Stimulated activated CD8-positive, alpha-beta memory T cell treated with anti-CD3 and anti-CD28 coated beads, Interleukin-2, amount 100 ng/mL, for 1 hour (primary cell): Measurements from ENCODE around the gene PMEPA1.

Source experiments
- DNase-seq, 2 donors: peaks; one replicate each; pipeline ENCODE4 v3.0.0-alpha.2; 2020; ENCODE audit warnings: low read depth in 2 of 2

Gene PMEPA1

DNA sequence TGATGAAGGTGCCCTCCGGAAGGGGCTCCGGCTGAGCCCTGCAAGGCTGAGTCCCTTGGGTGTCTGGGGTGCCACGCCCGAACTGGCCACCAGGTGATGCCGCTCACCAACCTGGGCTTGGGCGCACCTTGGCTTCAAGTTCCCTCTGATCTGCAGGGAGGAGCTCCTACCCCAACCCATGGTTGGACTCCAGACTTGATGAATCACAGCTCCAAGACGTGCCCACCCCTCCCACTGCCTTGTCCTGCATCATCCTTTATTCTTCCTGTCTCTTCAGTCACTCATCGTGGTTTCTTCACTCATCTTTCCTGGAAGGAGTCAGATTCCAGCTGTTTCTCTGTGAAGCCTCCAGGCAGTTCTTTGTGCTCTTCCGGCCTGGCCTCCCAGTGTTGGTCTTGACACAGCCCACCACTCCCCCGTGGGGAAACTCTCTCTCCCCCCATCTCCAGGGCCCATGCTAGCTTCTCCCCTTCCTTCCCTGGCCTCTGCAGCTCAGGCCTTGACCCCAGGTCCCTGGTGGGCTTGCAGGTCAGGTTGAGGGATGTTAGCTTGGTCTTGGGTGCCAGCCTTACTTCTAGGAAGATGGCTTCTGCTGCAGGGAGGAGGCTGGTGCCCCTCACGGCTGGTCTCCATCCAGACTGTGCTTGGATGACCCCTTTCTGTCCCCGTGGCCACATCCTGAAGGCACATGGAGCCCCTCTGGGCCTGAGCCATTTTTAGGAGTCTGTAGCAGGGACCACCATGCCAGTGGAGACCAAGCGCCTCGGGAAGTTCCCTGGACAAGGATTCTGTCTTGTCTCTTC is 87.0 kb downstream of the PMEPA1 start:
- peak in 1 of 2 donors; percentile 52 for DNase-seq

DNA sequence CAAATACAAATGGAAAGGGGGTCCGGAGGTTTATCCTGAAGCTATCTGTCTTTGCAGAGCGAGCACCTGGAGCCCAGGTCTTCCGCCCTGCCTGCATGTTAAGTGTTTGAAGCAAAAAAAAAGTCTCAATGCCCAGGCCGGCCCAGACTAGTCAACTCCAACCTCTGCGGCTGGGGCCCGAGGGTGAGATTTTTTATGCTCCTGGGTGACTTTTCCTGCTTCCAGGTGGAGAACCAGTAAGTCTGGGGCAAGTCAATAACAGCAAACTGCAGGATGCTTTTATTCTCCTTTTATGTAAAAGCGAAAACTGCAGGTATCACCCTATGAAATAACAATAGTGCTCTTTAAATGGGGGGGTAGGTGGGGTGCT is 87.6 kb downstream of the PMEPA1 start:
- DNase-seq = no peak

DNA sequence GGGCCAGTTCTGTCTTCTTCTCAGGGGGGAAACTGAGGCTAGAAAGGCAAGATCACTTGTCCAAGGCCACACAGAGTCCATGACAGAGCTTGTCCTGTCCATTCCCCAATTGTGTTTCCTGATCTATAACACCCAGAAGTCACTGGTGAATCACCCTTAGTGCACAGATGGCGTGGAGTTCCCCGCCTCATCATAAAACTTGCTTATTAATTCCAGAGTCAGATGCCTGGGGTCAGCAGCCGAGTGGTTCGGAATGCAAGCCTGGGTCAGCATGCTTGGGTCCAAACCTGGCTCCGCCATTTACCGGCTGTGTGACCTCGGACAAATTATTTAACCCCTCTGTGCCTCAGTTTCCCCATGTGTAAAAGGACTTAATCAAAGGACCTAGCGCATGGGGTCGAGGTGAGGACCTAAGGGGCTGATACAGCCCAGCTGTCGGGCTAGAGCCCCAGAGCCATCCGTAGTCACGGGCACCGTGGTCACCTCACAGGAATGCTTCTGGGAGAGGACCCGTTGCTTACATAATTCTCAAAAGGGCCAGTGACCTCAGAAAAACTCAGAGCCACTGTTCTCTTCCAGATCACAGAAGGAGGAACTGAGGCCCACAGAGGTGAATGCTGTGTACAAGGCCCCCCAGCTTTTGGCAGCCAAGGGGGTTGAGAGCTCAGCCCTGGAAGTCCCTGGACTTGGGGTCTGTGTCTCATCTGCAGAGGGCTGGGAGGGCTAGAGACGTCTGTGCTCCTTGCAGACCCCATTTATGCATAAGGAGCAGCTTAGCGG is 88.2 kb downstream of the PMEPA1 start:
- DNase-seq = no peak

DNA sequence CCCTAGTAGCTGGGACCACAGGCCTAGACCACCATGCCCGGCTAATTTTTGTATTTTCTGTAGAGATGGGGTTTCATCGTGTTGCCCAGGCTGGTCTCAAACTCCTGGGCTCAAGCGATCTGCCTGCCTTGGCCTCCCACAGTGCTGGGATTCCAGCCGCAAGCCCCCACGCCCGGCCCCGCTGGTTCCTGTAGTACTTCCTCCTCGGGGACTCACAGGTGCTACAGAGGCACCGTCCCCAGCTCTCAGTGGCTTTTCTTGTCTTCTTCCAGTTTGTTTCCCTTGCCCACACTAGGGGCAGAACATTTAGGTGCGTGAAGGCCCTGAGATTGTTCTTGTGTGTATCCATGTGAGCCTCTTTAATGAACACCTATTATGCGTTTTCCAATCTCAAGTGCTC is 88.8 kb downstream of the PMEPA1 start:
- DNase-seq = no peak

DNA sequence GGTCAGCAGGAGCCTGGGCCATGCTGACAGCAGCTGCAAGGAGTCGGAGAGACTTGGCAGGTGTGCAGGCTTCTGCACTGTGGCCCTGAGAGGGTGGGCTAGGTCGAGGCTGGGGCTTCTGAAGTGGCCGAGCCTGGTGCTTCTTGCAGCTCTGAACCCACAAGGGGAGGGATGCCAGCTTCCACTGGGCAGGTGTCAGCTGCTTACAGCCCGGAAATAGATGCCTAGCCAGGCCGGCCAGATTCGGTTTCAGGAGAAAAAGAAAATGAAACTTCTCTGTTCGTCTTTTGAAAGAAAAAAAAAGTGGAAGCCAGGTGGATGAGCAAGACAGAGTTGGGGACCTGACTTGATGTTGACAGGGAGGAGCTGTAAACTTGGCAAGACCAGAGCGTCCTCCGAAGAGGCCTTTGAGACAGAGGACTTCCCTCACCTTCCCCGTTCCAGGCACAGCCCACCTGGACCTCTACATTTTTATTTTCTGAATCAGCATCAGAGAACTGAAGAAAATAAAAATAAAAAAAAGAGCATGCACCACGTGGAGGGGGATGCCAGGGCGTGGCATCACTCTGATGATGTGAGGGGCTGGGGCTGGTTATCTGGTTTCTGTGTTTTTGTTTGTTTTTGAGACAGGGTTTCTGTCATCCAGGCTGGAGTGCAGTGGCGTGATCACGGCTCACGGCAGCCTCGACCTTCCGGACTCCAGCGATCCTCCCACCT is 89.4 kb downstream of the PMEPA1 start, which contains the start of gene ZBP1:
Gene ZBP1 (minus strand): TSS at position 153 of the 717 bp plus-strand sequence. CDS start 131 bp downstream, at position 22.
- DNase-seq = no peak

DNA sequence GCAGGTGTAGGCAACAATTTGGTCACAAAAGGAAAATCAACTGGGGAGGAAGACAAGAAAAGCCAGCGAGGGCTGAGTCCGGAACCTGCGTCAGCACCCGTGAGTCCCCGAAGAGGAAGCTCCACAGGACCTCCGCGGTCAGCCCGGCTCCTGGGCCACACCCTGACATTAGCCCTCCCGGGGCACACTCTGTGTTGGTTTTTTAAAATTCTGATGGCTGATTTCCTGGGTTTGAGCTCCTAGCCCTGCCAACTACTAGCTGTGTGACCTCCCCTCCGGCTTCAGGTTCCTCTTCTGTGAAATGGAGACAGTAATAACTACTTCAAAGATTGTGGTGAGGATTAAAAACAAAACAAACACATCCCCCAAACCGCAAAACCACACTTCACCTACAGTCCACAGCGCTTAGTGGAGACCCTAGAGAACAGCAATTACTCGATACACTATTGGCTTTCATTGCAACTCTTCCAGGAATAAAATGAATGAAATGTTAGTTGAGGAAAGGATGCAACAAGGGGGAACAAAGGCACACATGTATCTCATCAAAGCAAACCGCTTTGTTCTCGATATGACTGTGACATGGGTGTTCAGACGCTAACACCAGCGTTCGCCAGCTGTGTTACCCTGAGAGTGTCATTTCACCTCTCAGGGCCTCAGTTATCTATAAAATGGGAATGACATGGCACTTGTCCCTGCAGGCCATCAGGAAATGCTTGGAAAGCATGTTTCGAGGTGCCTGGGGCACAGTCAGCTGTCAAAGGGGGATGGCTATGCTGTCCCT is 90.6 kb downstream of the PMEPA1 start:
- DNase-seq = peak in 1 of 2 donors; percentile 49

DNA sequence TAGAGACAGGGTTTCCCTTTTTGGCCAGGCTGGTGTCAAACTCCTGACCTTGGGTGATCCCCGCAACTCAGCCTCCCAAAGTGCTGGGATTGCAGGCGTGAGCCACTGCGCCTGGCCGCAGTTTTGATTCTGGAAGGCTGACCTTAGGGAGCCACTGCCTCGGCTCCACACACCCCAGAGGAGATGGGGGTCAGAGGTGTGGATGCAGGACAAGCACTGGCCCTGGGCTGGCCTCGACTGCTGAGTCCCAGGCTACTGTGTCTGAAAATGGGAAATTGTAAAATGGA is 91.1 kb downstream of the PMEPA1 start:
- DNase-seq = no peak

DNA sequence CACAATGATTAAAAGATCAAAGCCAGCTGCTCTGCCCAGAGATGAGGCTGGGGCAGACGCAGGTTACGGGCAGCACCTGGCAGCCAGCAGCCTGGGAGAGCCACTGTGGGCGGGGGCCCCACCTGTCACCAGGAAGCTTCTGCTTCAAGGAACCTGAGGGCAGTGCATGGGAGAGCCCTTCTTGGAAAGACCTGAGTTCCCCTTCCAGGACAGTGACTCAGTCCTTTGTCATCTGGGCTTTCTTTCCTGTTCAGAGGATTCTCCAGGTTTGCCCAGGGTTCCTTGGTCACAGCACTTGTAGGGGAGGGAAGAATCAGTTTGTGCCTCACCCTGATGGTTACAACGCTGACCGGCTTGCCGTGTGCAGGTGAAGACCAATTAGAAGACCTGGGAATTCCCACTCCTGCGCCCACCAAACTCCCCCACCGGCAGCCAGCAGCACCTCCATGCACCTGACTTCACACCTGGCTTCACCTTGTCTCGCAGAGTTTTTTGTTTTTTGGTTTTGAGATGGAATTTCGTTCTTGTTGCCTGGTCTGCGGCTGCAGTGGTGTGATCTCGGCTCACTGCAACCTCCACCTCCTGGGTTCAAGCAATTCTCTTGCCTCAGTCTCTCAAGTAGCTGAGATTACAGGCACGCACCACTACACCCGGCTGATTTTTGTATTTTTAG is 91.6 kb downstream of the PMEPA1 start:
- no peak for DNase-seq

DNA sequence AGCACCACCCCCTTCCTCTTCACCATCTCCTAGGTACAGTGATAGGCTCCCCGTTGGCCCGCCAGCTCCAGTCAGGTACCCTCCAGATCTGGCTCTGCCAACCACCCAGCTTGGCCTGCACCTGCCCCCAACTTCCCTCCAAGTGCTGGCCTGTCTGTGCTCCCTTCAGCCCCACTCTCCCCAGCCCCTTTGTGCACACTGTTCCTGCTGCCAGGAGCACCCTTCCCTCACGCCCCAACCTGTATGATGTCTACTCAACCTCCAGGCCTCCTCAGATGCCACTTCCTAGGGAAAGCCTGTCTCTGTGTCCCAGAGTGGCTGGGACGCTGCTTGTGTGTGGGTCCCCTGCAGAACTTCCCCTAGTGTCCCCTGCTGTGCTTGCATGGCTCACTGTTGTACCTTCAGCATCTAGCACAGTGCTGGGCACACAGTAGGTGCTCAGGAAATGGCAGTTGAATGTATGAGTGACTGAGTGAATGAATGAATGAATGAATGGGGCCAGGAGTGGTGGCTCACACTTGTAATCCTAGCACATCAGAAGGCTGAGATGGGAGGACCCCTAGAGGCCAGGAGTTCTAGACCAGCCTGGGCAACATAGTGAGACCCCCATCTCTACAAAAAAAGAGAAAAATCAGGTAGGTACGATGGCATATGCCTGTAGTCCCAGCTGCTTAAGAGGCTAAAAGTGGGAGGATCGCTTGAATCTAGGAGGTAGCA is 92.6 kb downstream of the PMEPA1 start:
- DNase-seq = no peak

DNA sequence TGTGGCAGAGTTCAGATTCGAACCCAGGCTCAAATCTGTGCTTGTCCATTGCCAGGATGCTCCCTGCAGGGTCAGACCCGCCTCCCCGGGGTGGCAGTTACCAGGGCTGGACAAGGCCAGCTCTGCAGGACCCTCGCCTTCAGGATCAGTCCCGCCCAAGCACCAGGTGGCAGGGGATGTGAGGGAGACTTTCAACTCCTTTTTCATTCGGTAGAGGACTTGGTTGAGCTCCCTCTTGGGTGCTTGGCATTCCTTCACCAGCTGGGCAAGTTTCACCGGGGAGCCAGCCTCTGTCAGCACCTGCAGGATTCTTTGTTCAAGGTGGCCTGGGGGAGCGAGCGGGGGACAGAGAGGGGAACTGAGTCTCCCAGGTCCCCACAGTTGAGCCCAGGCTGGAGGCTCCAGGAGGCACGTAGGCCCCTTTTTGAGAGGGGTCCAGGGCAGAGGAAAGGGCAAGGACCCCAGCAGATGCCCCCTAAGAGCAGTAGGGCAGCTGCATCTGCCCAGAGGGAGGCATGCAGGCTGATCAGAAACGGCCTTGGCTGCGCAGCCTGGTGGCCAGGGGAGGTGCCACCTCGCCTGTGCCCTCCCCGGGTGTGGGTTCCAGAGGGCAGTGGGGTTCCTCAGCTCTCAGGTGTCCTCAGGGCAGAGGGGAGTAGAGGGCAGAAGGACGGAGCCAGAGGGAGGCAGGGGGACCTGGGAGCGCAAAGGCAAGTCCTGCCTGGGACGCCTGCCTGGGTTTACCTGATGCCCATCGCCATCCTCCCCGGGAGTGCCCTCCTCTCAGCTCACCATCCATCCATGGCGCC is 93.5 kb downstream of the PMEPA1 start:
- no peak for DNase-seq

DNA sequence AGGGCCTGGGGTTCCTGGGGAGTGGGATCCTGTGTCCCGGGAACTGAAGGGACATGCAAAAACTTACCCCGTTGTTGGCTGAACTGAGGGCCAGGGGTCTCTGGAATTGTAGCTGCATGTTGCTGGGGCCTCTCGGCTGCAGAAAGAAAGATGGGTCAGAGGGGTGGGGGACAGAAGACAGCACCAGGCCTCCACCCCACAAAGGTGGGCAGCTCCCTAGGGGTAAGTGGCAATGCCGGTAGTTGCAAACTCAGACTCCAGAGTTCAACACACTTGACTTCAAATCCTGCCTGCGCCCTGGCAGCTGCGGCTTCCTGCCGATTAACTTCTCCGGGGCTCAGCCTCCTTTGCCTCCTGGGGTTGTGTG is 94.4 kb downstream of the PMEPA1 start:
- DNase-seq = no peak

DNA sequence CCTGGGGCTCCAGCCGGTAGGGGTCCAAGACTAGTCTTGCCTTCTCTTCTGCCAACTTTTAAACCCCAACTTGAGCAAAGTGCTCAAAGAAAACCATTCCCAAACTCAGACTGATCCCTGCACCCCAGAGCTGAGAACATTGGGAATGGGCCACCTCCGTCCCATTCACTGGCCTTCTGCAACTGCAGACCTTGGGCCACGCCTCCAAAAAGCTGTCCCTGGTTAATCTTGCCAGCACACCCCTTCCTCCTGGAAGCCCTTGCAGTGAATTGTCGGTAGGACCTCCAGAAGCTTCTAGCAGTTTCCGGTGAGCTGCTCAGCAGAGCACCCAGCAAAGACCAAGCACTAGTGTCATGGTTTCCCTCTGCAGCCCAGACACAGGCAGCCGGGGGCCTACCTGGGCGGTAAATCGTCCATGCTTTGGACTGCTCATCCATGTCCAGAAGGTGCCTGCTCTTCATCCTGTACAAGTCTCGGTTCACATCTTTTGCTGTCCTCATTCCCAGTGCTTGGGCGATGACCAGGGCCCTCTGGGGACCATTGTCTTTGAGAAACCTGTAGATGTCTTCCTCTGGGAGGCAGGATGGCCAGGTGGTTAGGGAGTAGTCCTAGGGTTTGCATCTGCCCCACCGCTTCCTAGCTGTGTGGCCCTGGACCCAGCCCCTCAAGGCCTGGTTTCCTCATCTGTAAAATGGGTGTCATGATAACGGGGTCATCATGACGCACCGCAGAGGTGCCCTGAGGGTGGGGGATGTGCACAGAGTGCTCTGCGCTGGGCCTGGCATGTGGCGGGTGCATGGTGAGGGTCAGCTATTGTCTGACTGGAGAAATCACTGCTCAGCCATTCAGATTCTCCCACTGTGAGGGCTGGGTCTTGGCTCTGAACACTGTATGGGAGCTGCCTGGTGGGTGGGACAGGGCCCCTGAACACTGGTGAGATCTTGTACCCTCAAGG is 95.0 kb downstream of the PMEPA1 start:
- DNase-seq = no peak

DNA sequence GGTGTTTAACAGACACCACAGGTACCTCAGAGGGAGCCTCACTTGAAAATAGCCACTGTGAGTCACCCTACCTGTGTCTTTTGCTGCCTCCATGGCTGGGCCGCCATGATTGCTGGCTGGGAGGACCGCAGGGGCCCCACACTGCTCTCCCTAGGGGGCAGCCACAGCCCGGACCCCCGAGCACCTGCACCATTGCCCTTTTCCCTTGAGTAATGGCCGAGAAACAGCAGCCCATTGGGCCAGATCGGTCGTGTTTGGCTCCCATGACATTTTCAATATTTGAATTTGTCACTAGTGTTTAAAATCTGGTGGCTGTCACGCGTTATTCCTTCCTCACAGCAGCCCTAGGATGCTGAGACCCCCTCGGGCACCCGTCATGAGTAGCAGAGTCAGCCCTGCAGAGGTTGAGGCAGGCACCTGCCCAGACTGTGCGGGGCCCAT is 96.3 kb downstream of the PMEPA1 start:
- DNase-seq = no peak

DNA sequence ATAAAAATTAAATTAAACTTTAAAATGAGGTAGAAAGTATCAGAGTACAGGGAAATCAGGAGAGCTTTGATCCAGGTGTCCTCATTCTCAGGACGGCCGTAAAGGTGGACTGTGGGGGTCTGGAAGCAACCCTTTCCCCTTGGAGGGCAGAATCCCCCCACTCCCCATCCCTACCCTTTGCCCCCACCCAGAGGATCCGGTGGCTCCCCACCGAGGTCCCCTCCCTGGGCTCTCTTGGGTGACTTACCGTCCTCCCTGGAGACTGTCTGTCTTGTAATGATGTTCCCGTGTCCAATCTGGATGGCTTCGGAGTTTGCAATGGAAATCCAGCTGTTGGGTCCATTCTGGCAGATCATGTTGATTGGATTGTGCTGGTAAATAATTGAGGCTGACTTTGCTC is 96.9 kb downstream of the PMEPA1 start:
- no peak for DNase-seq

DNA sequence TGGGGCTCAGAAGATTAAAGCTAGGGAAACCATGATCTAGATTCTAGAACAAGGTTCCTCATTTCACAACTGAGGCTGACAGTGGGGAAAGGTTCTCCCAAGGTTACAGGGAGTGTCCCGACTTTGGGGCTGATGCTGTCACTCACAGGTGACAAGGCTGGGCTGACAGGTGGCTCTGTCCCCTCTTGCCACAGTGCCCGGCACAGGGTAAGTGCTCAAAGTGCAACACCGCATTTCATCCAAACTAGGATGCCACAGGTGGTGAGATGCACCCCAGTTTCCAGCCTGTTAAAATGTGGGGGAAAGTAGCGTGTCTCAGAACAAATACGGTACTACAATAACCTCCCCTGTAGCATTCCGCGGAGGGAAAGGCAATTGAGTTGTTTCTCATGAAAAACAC is 97.4 kb downstream of the PMEPA1 start:
- DNase-seq = no peak

DNA sequence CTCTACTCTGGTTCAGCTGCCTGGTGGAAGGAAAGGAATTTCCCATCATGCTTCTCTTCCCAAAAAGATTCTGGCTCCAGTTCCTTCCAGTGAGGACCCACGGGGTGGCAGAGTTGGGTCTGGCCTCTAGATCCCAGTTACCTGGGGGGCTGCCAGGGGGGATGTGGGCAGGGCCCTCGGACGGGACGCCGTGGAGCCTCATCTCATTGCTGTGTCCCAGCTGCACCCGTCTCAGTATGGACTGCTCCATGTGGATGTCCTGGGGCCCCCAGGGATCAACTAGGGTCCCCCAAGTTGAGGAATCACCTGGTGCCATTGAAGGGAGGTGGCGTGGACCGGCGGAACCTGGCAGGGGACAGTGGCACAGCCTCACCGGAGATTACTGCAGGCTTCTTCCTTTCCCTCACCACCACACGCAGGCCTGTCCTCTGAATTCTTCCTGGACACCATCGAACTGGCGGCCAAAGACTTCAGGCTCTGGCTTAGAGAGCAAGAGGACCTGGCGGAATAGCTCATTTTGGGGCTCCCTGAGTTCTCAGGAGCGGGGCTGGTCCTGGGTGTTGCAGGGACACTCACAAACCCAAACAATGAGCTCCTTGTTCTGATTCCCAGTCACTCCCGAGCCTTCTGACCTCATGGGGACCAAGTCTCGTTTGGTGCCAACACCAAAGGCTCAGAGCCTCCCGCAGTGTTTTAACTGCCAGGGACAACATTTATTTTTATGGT is 98.1 kb downstream of the PMEPA1 start:
- no peak for DNase-seq

DNA sequence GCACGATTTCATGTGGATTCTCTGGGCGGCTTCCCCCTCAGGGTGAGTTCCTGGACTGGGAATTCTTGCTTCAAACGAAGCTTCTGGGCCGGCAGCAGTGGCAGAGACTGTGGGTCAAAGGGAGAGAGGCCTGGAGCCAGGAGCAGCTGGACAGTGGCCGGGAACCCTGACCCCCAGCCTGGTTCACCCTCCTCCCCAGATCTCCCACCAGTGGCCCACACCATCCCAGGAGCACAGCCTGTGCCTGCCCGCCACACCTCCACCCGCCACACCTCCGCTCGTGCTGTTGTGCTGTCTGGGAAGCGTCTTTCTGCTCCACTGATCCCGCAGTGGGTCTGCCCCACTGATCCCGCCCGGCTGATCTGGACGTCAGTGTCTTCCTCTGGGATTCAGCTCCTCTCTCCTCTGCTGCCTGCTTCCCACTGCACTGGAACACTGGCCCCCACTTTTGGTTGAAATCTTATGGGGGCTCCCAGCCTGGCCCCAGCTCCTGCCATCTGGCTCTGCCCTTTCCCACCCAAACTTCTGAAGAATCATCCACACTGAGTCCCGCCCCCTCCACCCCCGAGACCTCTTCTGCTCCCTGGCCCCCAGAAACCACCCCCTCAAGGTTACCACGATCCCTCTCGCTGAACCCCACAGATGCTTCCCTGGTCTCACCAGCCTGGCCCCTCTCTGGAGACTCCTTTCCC is 99.4 kb downstream of the PMEPA1 start:
- no peak for DNase-seq

DNA sequence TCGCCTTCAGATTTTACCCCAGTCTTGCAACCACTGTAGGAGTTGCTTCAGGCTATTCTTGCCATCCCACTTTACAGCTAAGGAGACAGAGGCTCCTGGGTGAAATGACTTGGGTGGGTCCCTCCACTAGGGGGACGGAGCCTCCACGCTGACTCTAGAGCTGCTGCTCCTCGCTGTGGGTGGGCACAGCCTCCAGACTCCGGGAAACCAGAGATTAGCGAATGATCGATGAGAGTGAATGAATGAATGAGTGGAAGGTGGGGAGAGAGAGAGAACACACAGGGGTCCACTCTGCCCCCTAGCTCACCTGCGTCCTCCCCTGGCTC is 100.0 kb downstream of the PMEPA1 start:
- DNase-seq = no peak
